Activated T-helper 1 cell treated with anti-CD3 and anti-CD28 coated beads, Interleukin-12 subunit alpha, Interleukin-12 subunit beta, Interleukin-2, Interleukin-4 antibody, amounts not matched to agents 30 ng/mL and 10 ng/mL and 1 ng/mL, durations not matched to agents 14 hours and 24 hours and 36 hours (primary cell): Measurements from ENCODE around the gene MMRN1. TPM values are rescaled to one million over a fixed set of nuclear protein-coding genes. Genes with fewer than 3 reads are reported as not detected.

ENCODE experiments used
- DNase-seq: peaks from one replicate; pipeline ENCODE4 v3.0.0; 2021; ENCODE audit warnings: low spot score
- H3K27ac Mint-ChIP-seq: one replicate; pipeline ENCODE4 v1.8.0; 2021; ENCODE audit warnings: mild to moderate bottlenecking, mixed read lengths
- H3K27me3 Mint-ChIP-seq: one replicate; pipeline ENCODE4 v1.8.0; 2022; ENCODE audit warnings: mild to moderate bottlenecking, moderate library complexity, mixed read lengths; ENCODE audit not compliant: insufficient read depth
- H3K36me3 Mint-ChIP-seq: one replicate; pipeline ENCODE4 v1.8.0; 2021; ENCODE audit warnings: low read depth, mixed read lengths
- H3K4me1 Mint-ChIP-seq: one replicate; pipeline ENCODE4 v1.8.0; 2021; ENCODE audit warnings: low read depth, mixed read lengths
- H3K4me3 Mint-ChIP-seq: one replicate; pipeline ENCODE4 v1.8.0; 2021; ENCODE audit warnings: mild to moderate bottlenecking, moderate library complexity, mixed read lengths
- H3K9me3 Mint-ChIP-seq: one replicate; pipeline ENCODE4 v1.8.0; 2021; ENCODE audit warnings: mixed read lengths
- intact Hi-C: fragments of 100-400 bp; cut with micrococcal nuclease; formaldehyde crosslinking; loops from one replicate; pipeline ENCODE4 v1.15.1; 2024
- total RNA-seq: library from RNA; stranded (reverse); gene quantifications from 2 replicates; pipeline ENCODE4 v1.2.3, GENCODE V29; 2022

Gene MMRN1
- total RNA-seq, 1 donor from 2014 or later = not detected

DNA sequence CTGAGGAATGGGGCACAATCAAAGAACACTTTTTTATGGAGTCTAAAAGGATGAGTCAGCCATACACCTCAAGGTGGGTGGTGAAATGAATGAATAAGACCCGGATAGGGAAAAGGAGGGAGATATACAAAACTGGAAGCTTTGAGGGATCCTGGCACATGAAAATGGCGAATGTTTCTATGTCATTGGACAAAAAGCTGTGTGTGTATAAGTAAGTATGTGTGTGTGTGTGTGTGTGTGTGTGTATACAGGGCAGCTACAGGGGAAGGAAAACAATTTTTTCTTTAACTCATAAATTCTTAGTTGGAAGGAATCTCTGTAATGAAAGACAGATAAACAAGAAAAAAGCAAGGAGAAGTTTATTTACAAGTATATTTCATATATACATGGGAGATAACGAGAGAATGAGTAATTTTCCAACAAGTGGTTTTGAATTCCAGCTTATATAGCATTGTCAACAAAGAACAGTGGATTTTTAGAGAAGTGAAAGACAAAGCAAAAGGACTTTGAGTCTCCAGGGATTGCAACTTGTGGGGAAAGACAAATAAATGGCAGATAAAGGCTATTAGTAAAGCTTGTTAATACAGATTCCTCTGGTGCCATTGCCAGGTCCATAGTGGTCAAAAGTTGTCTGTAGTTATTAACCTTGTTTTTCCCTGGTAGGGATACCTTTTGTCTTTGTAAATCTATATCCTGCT is 99.7 kb downstream of the MMRN1 start:
- intact Hi-C loops = no loop called here
- no peaks in the 10 kb centered on the region for H3K9me3 Mint-ChIP-seq
- H3K4me1 Mint-ChIP-seq = no peaks in the 10 kb centered on the region
- H3K27me3 Mint-ChIP-seq = no peaks in the 10 kb centered on the region
- no peaks in the 10 kb centered on the region for H3K36me3 Mint-ChIP-seq
- no peak overlapping the region for H3K27ac Mint-ChIP-seq
- H3K4me3 Mint-ChIP-seq = no peak overlapping the region
- DNase-seq = no peak

DNA sequence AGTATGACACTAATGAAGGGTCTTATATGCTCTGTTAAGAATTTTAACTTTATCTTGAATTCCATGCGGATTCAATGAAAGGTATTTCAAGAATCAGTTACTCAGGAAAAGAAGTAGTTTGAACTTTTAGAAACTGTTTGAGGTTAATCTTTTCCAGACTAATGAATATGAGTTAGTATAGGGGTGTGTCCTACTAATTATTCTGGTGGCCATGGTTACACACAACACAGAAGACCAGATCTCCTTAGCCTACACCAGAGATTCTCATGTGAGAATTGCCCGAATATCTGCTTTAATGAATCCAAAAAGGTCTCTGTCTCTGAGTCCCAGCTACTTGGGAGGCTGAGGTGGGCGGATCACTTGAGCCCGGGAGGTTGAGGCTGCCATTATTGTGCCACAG is 100.4 kb downstream of the MMRN1 start:
- H3K36me3 Mint-ChIP-seq = no peaks in the 10 kb centered on the region
- no peak overlapping the region for H3K4me3 Mint-ChIP-seq
- H3K9me3 Mint-ChIP-seq = no peaks in the 10 kb centered on the region

DNA sequence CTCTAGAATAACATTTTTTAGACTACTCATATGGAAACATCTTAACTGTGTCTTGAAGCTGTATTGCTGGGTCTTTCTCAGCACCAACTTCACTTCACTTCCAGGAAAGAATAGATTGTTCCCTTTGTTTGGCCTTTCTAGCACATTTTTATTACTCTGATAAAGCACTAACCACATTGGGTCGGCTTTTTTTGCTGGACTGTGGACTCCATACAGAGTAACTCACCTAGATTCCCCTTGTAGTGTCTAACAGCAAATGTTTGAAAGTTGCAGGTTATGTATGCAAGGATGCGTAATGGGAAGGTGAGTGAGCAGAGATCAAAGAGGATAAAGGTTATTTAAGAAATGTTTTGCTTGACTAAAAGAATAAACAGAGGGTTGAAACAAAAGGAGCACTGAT is 101.2 kb downstream of the MMRN1 start:
- Mint-ChIP-seq H3K36me3 (no peaks in the 10 kb centered on the region), H3K4me3 (no peak overlapping the region), H3K27me3 (no peaks in the 10 kb centered on the region), H3K4me1 (no peaks in the 10 kb centered on the region), H3K9me3 (no peaks in the 10 kb centered on the region), H3K27ac (no peak overlapping the region)
- intact Hi-C loops = no loop called here
- no peak for DNase-seq

More for the DNA sequence above, 100.4 kb downstream of the MMRN1 start:
- H3K4me1 Mint-ChIP-seq = no peaks in the 10 kb centered on the region
- H3K27me3 Mint-ChIP-seq = no peaks in the 10 kb centered on the region
- intact Hi-C loops = no loop called here
- no peak for DNase-seq
- no peak overlapping the region for H3K27ac Mint-ChIP-seq

GRCh38 chr4:89997171-89997704 is 102.6 kb downstream of the MMRN1 start:
- H3K4me3 Mint-ChIP-seq = no peak overlapping the region
- intact Hi-C loops = no loop called here
- H3K27ac Mint-ChIP-seq = no peak overlapping the region
- H3K36me3 Mint-ChIP-seq = no peaks in the 10 kb centered on the region
- H3K27me3 Mint-ChIP-seq = peaks cover 2% of the 10 kb centered on the region
- H3K4me1 Mint-ChIP-seq = no peaks in the 10 kb centered on the region
- H3K9me3 Mint-ChIP-seq = no peaks in the 10 kb centered on the region
- DNase-seq = no peak

GRCh38 chr4:89998469-89999011 is 103.9 kb downstream of the MMRN1 start:
- intact Hi-C loops = no loop called here
- Mint-ChIP-seq H3K36me3 (no peaks in the 10 kb centered on the region), H3K9me3 (no peaks in the 10 kb centered on the region), H3K27ac (no peak overlapping the region), H3K4me1 (no peaks in the 10 kb centered on the region), H3K4me3 (no peak overlapping the region), H3K27me3 (peaks cover 2% of the 10 kb centered on the region)
- no peak for DNase-seq

DNA sequence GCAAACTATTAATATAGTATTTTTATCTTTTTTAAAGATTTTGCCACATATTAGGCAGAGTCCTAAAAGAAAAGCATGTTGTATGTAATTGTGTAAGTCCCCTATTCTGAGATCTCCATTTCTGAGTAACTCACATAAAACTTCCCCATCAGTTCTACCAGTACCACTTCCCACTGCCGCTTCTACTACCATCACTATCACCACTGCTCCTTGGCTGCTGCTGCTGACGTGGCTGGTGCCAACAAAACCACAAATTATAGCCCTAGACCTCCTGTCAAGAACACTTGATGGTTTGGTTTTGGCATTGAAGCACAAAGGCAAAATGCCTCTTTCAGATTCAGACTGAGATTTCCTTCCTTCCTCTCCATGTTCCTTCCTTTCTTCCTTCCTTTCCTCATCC is 106.4 kb downstream of the MMRN1 start:
- H3K27ac Mint-ChIP-seq = no peak overlapping the region
- no peak for DNase-seq
- H3K4me1 Mint-ChIP-seq = no peaks in the 10 kb centered on the region
- H3K36me3 Mint-ChIP-seq = no peaks in the 10 kb centered on the region
- H3K4me3 Mint-ChIP-seq = no peak overlapping the region
- peaks cover 2% of the 10 kb centered on the region for H3K27me3 Mint-ChIP-seq
- H3K9me3 Mint-ChIP-seq = no peaks in the 10 kb centered on the region
- intact Hi-C loops = no loop called here

- H3K4me3 Mint-ChIP-seq = no peak overlapping the region
- no peaks in the 10 kb centered on the region for H3K36me3 Mint-ChIP-seq
- intact Hi-C loops = no loop called here
- H3K4me1 Mint-ChIP-seq = no peaks in the 10 kb centered on the region
- no peak for DNase-seq
- H3K27me3 Mint-ChIP-seq = peaks cover 2% of the 10 kb centered on the region
- no peaks in the 10 kb centered on the region for H3K9me3 Mint-ChIP-seq
- H3K27ac Mint-ChIP-seq = no peak overlapping the region
Observed at GRCh38 chr4:90002441-90003062, 107.9 kb downstream of the MMRN1 start.

Other genes starting within 250 kb of the MMRN1 start
- gene SNCA, start 57.7 kb upstream of the MMRN1 start, total RNA-seq = 0.18 and 1.1 TPM in 2 replicates
- not detected in 2 replicates for gene CCSER1, start 232.5 kb downstream of the MMRN1 start, total RNA-seq